T-helper 1 cell treated with Interleukin-12 subunit alpha and Interleukin-12 subunit beta and Interleukin-4 antibody, amounts not matched to agents 30 μg/mL and 1 μg/mL, for 36 hours (primary cell): ENCODE measurements around the gene MAPK8IP2.
"Not testable (repeated sequence)": the region's sequence is repeated elsewhere in the genome, so short reads cannot be mapped to it uniquely, and the experiment has no call there.

ENCODE experiments used
- H3K27ac Mint-ChIP-seq: one replicate; pipeline ENCODE4 v1.8.0; 2021; ENCODE audit warnings: mild to moderate bottlenecking, mixed read lengths
- H3K27me3 Mint-ChIP-seq: one replicate; pipeline ENCODE4 v1.8.0; 2021; ENCODE audit warnings: low read depth, mixed read lengths
- H3K36me3 Mint-ChIP-seq: one replicate; pipeline ENCODE4 v1.8.0; 2021; ENCODE audit warnings: low read depth, mixed read lengths
- H3K4me1 Mint-ChIP-seq: one replicate; pipeline ENCODE4 v1.8.0; 2021; ENCODE audit warnings: low read depth, mixed read lengths
- H3K4me3 Mint-ChIP-seq: one replicate; pipeline ENCODE4 v1.8.0; 2021; ENCODE audit warnings: mild to moderate bottlenecking, moderate library complexity, mixed read lengths
- H3K9me3 Mint-ChIP-seq: one replicate; pipeline ENCODE4 v1.8.0; 2021; ENCODE audit warnings: mixed read lengths

MAPK8IP2 gene

DNA sequence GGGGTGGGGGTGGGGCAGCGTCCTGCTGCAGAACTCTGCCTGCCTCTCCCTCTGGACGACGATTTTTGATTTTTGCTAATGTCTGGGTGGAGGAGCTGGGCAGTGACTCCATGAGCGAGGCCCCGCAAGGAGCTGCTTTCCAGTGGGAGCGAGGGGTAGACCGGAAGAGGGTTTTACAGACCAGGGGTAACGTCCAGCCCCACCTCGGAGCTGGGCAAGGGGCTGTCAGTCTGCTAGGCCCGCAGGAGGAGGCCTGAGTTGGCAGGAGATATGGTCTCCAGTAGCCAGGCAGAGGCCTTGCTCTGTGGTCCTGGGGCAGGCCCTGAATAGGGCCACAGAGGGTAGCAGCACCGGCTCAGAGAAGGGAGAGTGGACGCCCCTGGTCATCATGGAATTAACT, 9.0 kb downstream of the MAPK8IP2 start:
- Mint-ChIP-seq H3K36me3 (no peaks in the 10 kb centered on the region), H3K4me1 (peaks cover 2% of the 10 kb centered on the region), H3K4me3 (no peak overlapping the region), H3K27ac (no peak overlapping the region), H3K9me3 (no peaks in the 10 kb centered on the region), H3K27me3 (peaks cover 22% of the 10 kb centered on the region)

DNA sequence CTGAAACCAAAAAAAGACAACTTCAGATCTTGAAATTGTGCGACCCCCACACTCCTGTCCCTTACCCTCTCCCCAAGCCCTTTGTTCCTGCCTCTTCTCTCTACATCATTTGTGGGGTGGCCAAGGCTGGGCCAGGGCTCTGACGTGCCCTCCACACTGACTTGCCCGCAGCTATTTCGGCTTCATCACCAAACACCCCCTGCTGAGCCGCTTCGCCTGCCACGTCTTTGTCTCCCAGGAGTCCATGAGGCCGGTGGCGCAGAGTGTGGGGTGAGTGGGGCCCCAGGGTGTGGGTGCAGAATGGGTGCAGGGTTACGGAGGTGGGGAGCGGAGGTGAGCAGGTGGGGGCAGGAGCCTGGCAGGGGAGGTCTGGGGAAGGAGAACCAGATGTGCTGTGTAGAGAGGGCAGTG, 9.5 kb downstream of the MAPK8IP2 start:
- Mint-ChIP-seq H3K27me3 (peaks cover 23% of the 10 kb centered on the region), H3K36me3 (no peaks in the 10 kb centered on the region), H3K4me1 (peaks cover 2% of the 10 kb centered on the region), H3K4me3 (no peak overlapping the region), H3K9me3 (no peaks in the 10 kb centered on the region), H3K27ac (no peak overlapping the region)

DNA sequence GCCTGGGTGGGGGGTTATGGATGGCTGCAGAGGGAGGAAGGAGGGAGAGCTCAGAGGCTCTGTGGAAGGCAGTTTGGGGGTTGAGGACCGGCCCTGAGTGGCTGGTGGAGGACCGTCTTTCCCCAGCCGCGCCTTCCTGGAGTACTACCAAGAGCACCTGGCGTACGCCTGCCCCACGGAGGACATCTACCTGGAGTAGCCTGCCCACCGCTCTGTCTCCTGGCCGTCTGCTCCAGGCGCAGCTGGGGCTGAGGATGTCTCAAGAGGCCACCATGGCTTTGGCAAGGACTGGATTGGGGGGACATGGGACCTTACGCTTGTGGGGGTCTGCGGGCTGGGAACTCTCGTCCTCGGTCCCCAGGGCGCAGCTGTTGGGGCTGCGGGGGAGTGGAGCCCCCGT, 10.0 kb downstream of the MAPK8IP2 start:
- Mint-ChIP-seq H3K36me3 (no peaks in the 10 kb centered on the region), H3K27me3 (peaks cover 26% of the 10 kb centered on the region), H3K4me1 (peaks cover 2% of the 10 kb centered on the region), H3K4me3 (no peak overlapping the region), H3K9me3 (no peaks in the 10 kb centered on the region), H3K27ac (no peak overlapping the region)

DNA sequence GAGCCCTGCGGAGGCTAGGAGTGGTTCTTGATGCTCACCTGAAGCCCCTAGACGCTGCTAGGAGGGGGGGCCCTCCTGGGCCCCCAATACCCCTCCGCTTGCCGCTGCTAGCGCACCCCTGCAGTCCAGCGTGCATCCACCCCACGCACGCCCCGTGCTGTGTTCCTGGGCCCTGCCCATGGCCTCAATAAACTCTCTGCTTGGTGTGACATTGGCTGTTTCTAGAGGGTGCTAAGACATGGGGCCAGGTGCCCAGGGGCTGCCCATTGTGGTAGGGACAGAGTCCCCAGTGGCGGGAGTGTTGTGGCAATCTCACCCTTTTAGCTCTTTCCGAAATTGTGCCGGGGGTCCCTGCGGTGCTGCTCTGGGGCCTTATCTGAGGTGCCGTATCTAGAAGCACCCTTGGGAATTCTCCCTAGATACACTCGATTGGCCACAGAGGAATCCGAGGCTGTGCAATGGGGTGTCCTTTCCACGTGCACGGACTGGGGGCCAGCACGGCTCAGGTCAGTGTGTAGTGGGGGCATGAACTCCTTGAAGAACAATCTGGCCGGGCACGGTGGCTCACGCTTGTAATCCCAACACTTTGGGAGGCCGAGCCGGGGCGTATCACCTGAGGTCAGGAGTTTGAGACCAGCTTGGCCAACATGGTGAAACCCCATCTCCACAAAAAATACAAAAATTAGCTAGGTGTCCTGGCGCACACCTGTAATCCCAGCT, 10.9 kb downstream of the MAPK8IP2 start:
- no peak overlapping the region for H3K27ac Mint-ChIP-seq

DNA sequence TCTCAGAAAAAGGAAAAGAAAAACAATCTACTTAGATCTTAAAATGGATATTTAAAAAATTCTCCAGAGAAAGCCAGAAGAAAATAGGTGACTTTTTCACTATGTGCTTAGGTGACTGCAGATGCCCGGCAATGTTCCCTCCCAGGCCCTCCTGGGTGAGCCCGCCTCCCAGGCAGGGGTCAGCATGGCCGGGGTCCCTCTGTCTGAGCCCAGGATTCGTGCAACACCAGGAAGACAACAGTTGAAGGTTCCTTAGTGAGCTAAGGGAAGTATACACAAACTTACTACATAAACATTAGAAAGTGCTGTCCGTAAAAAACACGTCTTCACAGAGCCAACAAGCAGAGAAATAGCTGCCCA, 11.6 kb downstream of the MAPK8IP2 start:
- Mint-ChIP-seq H3K27me3 (peaks cover 27% of the 10 kb centered on the region), H3K4me3 (no peak overlapping the region), H3K4me1 (peaks cover 2% of the 10 kb centered on the region), H3K27ac (no peak overlapping the region), H3K9me3 (no peaks in the 10 kb centered on the region), H3K36me3 (no peaks in the 10 kb centered on the region)

More for the DNA sequence above, 10.9 kb downstream of the MAPK8IP2 start:
- H3K4me3 Mint-ChIP-seq = no peak overlapping the region
- no peaks in the 10 kb centered on the region for H3K36me3 Mint-ChIP-seq
- H3K4me1 Mint-ChIP-seq = peaks cover 2% of the 10 kb centered on the region
- H3K9me3 Mint-ChIP-seq = no peaks in the 10 kb centered on the region
- peaks cover 27% of the 10 kb centered on the region for H3K27me3 Mint-ChIP-seq

DNA sequence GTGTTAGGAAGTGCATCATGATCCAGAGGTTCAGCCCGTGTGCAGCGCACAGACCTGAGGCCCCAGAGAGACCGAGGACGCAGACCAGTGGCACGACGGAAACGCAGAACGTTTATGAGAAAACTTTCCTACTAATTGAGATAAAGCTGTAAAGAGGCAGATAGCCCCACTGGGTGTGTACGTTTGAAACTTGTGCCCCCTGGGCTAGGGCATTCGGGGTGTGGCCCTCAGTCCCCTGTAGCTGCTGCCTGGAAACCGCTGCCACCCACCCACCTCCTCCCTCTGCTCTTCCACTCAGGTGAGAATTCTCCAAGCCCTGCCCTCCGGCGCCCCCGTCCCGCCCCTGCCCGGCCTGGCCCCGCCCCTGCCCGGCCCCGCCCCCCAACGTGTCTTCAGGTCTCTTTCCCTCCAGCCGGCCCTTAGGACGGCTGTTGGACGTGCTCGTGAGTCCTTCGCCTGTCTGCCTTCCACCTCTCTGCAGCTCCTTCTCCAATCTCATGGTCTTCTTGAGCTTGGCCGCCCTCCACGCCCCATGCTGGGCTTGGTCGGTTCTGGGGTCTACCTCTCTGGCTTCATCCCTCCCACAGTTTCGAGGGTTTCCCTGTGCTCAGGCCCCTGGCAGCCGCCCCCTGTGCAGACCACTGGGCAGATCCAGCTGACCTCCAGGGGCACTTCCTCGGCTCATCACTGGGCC, 12.1 kb downstream of the MAPK8IP2 start:
- Mint-ChIP-seq H3K9me3 (no peaks in the 10 kb centered on the region), H3K27ac (no peak overlapping the region), H3K4me1 (peaks cover 2% of the 10 kb centered on the region), H3K27me3 (peaks cover 22% of the 10 kb centered on the region), H3K36me3 (no peaks in the 10 kb centered on the region), H3K4me3 (no peak overlapping the region)

DNA sequence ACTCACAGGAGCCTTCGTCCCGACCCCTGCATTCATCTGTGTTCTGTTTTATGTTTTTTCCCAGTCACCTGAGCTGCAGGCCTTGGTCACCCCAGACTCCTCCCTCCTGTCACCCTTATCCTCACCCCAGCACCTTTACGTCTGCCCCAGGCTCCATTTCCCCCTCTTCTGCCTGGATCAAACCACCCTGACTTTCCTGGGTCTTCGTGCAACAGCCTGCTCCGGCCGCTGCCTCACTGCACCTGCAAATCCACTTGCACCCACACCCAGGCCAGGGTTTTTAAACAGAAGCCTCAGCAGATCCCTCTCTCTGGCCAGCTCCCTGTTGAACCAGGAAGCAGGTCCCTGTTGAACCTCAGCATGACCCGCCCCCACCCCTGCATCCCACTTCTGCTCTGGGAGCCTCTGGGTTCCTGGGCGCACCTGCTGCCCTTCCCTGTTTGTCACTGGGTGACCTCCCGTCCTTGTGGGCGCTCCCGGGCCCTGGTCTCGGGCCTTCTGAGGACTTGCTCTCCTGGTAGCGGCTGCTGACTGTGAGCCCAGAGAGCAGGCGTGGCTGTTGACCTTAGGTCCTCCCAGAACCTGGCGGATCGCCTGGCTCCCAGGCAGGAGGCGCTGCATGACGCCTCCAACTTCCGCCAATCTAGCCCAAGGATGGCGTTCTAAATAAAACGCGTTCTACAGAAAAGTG, 12.8 kb downstream of the MAPK8IP2 start:
- H3K4me1 Mint-ChIP-seq = peaks cover 2% of the 10 kb centered on the region

DNA sequence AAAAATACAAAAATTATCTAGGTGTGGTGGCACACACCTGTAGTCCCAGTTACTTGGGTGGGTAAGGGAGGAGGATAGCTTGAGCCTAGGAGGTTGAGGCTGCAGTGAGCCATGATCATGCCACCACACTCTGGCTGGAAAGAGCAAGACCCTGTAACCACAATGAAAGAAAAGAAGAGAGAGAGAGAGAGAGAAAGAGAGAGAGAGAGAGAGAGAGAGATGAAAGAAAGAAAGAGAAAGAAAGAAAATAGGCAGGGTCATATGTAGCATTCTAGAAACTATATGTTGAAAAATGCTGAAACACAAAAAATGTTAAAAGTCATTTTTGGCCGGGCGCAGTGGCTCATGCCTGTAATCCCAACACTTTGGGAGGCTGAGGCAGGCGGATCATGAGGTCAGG, 13.7 kb downstream of the MAPK8IP2 start:
- not testable (repeated sequence) for H3K9me3 Mint-ChIP-seq, H3K4me3 Mint-ChIP-seq, H3K4me1 Mint-ChIP-seq, H3K36me3 Mint-ChIP-seq, H3K27ac Mint-ChIP-seq
- peaks cover 22% of the 10 kb centered on the region for H3K27me3 Mint-ChIP-seq

More for the DNA sequence above, 12.8 kb downstream of the MAPK8IP2 start:
- Mint-ChIP-seq H3K9me3 (no peaks in the 10 kb centered on the region), H3K4me3 (no peak overlapping the region), H3K27ac (no peak overlapping the region), H3K27me3 (peaks cover 22% of the 10 kb centered on the region), H3K36me3 (no peaks in the 10 kb centered on the region)

DNA sequence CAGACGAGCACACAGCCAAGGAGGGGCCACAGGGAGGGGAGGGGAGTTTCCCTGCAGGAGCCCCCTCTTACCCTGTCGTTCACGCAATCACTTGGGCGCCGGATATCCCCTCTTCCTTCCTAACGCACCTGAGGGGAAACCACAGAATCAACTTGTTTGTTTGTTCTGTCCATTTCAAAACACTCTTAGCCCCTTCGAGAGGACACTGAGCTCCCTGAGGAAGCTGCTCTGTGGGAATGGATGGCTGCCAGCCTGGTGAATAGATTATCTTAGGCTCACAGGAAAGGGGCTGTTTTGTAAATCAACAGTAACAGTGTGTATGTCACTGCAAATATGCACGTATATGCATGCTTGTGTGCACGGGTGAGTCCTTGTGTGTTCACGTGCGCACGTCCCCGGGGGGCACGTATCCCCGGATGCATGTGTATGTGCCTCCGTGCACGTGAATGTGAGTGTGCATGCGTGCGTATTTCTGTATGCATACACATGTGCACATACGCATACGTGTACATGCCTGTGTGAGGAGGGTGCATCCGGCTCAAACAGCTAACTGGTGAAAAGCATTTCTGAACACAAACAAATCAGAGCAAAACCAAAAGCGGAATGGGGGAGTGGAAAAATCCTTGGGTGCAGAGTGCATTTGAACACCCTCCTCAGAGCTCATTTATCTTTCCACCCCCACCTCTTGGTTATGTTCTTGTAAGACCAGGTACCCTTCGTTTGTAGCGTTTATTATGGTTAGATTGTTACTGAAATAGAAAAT, 20.2 kb downstream of the MAPK8IP2 start:
- Mint-ChIP-seq H3K4me1 (peaks cover 28% of the 10 kb centered on the region), H3K4me3 (peak overlapping the region; percentile 79)

DNA sequence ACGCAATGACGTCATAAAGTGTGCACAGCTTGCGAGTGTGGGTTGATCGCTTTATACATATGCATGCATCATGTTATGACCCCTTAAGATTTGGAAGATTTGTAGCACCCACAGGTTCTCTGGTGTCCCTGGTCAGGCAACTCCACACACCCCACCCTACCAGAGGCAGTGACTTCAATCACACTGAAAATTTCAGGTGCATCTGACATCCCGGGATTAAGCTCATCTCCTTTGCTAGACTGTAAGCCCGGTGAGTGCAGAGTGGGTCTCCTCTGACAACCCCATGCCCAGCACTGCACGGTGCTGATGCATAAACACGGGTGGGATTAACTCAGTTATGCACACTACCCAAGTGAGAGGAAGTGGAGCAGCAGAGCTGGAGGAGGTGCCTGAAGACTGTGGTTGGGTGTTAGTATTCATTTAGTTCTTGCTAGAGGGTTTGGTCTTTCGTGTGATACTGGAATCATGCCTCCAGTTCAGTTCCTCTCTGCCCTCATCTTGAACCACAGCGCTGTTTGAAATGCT, 20.8 kb downstream of the MAPK8IP2 start:
- Mint-ChIP-seq H3K4me3 (peak overlapping the region; percentile 79), H3K4me1 (peaks cover 29% of the 10 kb centered on the region), H3K36me3 (peaks cover 2% of the 10 kb centered on the region), H3K27me3 (no peaks in the 10 kb centered on the region), H3K9me3 (no peaks in the 10 kb centered on the region), H3K27ac (peak overlapping the region; percentile 99)

More for the DNA sequence above, 20.2 kb downstream of the MAPK8IP2 start:
- H3K36me3 Mint-ChIP-seq = no peaks in the 10 kb centered on the region
- no peaks in the 10 kb centered on the region for H3K27me3 Mint-ChIP-seq
- peak overlapping the region; percentile 99 for H3K27ac Mint-ChIP-seq
- no peaks in the 10 kb centered on the region for H3K9me3 Mint-ChIP-seq

DNA sequence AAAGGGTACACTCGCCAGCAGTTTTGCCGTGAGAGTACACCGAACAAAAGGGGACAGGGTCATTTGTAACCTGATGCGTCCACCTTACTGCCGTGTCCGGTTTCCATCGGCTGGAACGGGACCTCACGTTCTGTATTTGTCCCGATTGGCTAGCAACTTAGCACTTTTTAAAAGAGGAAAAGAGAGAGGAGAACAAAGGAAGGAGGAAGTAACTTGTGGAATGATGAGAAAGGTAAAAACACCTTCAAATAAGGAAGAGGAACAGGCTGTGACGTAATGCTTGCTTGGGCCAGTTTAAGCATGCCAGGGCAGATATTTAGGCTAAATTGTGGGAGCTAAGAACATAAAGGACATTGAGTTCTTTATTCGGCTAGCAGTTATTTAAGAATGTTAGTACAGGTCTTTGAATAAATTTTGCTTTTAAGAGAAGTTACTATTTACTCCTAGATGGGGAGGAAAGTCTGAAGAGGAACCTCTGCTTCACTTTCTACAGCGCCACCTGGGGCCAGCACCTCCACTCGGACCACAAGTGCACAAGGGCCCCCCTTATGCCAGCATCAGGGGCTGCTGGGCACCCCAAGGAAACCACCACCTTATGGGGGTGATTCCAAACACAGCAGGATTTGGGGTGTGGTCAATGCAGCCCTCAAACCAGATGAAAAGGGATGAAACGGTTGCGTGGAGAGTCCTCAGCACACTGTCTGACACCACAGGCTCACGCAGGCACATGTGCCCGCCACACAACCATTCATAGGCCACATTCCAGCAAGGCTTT, 21.5 kb downstream of the MAPK8IP2 start:
- H3K27ac Mint-ChIP-seq = peak overlapping the region; percentile 99
- peaks cover 4% of the 10 kb centered on the region for H3K36me3 Mint-ChIP-seq
- H3K4me3 Mint-ChIP-seq = peak overlapping the region; percentile 79
- H3K9me3 Mint-ChIP-seq = no peaks in the 10 kb centered on the region
- H3K27me3 Mint-ChIP-seq = no peaks in the 10 kb centered on the region
- peaks cover 32% of the 10 kb centered on the region for H3K4me1 Mint-ChIP-seq

DNA sequence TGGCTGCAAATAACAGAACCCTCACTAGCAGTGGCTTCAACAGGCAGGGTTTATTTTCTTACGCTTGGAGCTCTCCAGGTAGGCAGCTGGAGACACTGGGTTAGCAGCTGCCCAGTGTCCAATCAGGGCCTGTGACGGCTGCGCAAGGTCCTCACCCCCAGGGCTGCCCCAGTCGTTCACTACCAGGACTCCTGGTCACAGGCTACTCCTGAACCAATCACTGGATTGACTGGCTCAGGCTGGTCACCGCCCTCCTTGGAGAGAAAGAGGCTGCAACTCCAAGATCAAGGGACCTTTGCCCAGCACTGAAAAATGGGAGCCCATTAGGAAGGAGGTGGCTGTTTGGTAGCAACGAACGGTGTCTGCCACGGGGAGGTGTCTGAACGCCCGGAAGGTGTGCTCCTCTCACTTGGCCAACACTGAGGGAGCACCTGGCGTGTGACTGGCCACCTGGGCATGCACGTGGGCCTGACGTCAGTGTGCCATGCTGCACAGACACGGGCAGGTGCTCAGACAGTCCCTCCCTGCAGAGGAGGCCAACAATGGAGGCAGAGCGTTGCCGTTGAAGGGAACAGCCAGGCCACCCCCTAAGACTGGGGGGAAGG, 22.2 kb downstream of the MAPK8IP2 start:
- Mint-ChIP-seq H3K4me1 (peaks cover 32% of the 10 kb centered on the region), H3K27ac (peak overlapping the region; percentile 99), H3K27me3 (no peaks in the 10 kb centered on the region), H3K36me3 (peaks cover 4% of the 10 kb centered on the region), H3K9me3 (no peaks in the 10 kb centered on the region), H3K4me3 (no peak overlapping the region)

DNA sequence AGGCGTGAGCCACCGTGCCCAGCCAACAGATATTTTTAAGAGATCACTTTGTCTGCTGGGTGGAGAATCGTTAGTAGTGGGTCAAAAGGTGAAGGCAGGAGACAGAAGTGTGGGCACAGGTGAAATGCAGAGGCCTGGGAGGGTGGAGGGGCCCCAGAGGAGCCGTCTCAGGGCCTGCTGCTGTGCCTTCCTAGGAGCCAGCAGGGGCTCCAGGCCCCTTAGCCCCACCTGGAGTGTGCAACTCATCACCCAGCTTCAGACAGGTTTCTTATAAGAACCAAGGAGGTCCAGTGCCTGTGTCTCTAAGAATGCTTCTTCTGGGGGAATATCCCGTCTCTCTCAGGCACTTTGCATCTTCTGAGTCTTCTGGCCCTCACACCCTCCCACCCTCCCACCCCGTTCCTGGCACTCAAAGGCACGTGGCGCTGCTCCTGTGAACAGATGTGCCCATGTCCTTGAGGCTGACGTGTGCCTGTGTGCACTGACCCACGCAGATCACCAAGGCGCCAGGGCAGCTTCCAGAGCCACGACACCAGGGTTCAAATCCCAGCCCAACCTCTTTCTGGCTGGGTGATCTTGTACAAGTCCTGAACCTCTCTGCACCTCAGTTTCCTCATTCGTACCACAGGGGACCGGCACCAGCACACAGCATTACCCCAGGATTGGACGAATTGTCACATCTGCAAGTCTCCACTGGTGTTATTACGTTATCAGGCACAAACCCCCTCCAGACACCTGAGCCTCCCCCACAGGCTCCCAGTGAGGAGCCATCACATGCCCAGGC, 23.9 kb downstream of the MAPK8IP2 start:
- H3K4me1 Mint-ChIP-seq = peaks cover 39% of the 10 kb centered on the region
- H3K4me3 Mint-ChIP-seq = no peak overlapping the region
- H3K36me3 Mint-ChIP-seq = peaks cover 6% of the 10 kb centered on the region
- no peaks in the 10 kb centered on the region for H3K27me3 Mint-ChIP-seq
- H3K9me3 Mint-ChIP-seq = no peaks in the 10 kb centered on the region
- peak overlapping the region; percentile 1 for H3K27ac Mint-ChIP-seq
